Tibial nerve (tissue), 4 donors: Measurements from ENCODE around the gene MDP1.

ENCODE experiments used
- EP300 ChIP-seq, 2 donors: sonication (generic); formaldehyde crosslinking; IDR thresholded peaks; one replicate each; pipeline ENCODE4 v1.6.1; 2017; ENCODE audit warnings: antibody characterized with exemption in 2 of 2, mild to moderate bottlenecking in 1 of 2
- POLR2A ChIP-seq, 2 donors: fragments of 450-650 bp; IDR thresholded peaks; one replicate each; pipeline ENCODE4 v1.6.1; 2017; ENCODE audit warnings: antibody characterized with exemption in 2 of 2, mild to moderate bottlenecking in 2 of 2, moderate library complexity in 2 of 2
- TF ChIP-seq, protein P1 (sequence below), 5 experiments: fragments of 200-600 bp in 3 of 5; fragments of 450-650 bp in 2 of 5; sonication (generic) in 3 of 5; IDR thresholded peaks; one replicate each; pipeline ENCODE4 v1.5.1; 2016 to 2019; ENCODE audit warnings: antibody characterized with exemption in 5 of 5, mild to moderate bottlenecking in 3 of 5, moderate library complexity in 2 of 5

DNA sequence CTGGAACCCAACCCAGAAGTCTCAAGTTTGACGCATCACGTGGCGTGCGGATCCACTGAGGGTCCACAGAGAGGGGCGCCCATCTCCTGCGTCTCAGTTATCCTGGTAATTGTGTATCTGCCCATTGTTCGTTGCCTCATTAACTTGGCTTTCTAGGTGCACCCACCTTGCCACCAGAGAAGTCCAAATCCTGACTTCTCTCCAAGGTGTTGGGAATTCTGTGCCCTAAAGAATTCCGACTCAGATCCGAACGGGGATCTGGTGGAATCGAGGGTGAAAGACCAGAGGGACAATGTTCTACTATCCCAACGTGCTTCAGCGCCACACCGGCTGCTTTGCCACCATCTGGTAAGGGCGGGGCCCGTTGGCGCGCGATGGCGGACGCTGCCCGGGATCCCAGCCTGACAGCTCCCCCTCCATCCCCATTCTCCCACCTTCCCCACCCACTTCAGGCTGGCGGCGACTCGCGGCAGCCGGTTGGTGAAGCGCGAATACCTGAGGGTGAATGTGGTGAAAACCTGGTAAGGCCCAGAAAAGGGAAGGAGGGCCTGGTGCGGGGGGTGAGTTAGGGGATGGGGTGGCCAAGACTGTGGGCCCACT lies 43.5 kb downstream of the MDP1 start:
- TF ChIP-seq, protein P1, sequence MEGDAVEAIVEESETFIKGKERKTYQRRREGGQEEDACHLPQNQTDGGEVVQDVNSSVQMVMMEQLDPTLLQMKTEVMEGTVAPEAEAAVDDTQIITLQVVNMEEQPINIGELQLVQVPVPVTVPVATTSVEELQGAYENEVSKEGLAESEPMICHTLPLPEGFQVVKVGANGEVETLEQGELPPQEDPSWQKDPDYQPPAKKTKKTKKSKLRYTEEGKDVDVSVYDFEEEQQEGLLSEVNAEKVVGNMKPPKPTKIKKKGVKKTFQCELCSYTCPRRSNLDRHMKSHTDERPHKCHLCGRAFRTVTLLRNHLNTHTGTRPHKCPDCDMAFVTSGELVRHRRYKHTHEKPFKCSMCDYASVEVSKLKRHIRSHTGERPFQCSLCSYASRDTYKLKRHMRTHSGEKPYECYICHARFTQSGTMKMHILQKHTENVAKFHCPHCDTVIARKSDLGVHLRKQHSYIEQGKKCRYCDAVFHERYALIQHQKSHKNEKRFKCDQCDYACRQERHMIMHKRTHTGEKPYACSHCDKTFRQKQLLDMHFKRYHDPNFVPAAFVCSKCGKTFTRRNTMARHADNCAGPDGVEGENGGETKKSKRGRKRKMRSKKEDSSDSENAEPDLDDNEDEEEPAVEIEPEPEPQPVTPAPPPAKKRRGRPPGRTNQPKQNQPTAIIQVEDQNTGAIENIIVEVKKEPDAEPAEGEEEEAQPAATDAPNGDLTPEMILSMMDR (IDR thresholded peaks at IDR 0.05): no peak
- TF ChIP-seq POLR2A (IDR thresholded peaks at IDR 0.05) (no peak), EP300 (IDR thresholded peaks at IDR 0.05) (no peak)
